ENCODE data around the gene RNU4-1. TPM values are rescaled to one million over a fixed set of nuclear protein-coding genes. Genes with fewer than 3 reads are reported as not detected.
A peak's percentile ranks its signal among the peaks of the same experiment; 100 is the strongest.

RNU4-1 gene
- total and polyA plus RNA-seq, 12 donors, result 426 to 3,423 (median 1,870) TPM; not detected in 2

DNA sequence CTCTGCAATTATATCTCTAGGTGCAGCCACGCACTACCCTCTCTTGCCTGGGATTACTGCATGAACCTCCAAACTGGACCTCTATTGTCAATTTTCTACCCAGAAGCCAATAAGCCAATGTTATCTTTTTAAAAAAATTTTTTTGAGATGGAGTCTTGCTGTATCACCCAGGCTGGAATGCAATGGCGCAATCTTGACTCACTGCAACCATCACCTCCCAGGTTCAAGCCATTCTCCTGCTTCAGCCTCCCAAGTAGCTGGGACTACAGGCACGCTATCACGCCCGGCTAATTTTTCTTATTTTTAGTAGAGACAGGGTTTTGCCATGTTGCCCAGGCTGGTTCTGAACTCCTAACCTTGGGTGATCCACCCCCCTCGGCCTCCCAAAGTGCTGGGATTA lies 16.3 kb downstream of the RNU4-1 start:
- Histone ChIP-seq H3K27ac (no peak overlapping the region), H3K27me3 (no peaks in the 10 kb centered on the region), H3K4me3 (no peak overlapping the region), H3K36me3 (no peaks in the 10 kb centered on the region), H3K4me1 (no peaks in the 10 kb centered on the region), H3K9me3 (no peaks in the 10 kb centered on the region)
- TF ChIP-seq, protein P1, sequence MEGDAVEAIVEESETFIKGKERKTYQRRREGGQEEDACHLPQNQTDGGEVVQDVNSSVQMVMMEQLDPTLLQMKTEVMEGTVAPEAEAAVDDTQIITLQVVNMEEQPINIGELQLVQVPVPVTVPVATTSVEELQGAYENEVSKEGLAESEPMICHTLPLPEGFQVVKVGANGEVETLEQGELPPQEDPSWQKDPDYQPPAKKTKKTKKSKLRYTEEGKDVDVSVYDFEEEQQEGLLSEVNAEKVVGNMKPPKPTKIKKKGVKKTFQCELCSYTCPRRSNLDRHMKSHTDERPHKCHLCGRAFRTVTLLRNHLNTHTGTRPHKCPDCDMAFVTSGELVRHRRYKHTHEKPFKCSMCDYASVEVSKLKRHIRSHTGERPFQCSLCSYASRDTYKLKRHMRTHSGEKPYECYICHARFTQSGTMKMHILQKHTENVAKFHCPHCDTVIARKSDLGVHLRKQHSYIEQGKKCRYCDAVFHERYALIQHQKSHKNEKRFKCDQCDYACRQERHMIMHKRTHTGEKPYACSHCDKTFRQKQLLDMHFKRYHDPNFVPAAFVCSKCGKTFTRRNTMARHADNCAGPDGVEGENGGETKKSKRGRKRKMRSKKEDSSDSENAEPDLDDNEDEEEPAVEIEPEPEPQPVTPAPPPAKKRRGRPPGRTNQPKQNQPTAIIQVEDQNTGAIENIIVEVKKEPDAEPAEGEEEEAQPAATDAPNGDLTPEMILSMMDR (IDR thresholded peaks at IDR 0.05), result no peak
- intact Hi-C loops (cut with DNase I), result no loop called here
- DNase-seq (no peak), ATAC-seq (no peak)
- 89 to 90% methylated on average over 6 of the region's 6 CpGs for WGBS, 2 donors

DNA sequence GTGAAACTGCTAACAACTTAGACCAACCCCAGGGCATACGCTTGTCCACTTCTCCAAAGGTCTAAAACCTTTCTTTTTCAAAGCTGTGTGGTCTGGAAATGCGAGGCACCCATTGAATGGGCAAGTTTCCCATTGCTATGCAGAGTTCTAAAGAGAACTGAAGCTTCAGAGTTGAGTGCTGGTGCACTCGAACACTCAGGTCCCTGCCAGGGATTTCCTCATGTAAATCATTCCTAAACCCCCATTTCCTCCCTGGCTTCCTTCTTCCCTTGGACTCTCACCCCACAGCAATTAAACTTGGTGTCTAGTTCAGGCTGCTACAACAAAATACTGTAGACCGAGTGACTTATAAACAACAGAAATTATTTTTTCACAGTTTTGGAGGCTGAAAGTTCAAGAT lies 25.3 kb downstream of the RNU4-1 start:
- no peaks in the 10 kb centered on the region for H3K9me3 ChIP-seq
- intact Hi-C loops (cut with DNase I), result loop anchor here in 1 of 10 donors (2.0 kb wide), 1 partner anchor 65 kb away; no protein-coding TSS in a partner anchor
- H3K27ac ChIP-seq, result no peak overlapping the region
- WGBS, 2 donors, result 56 to 69% methylated on average over 4 of the region's 4 CpGs
- H3K4me3 ChIP-seq, result no peak overlapping the region
- no peak for DNase-seq
- no peak for ATAC-seq
- TF ChIP-seq, protein P1 (IDR thresholded peaks at IDR 0.05), result no peak
- H3K27me3 ChIP-seq, result no peaks in the 10 kb centered on the region
- H3K4me1 ChIP-seq, result peaks cover 12 to 32% (median 24%) of the 10 kb centered on the region in 9 donors
- H3K36me3 ChIP-seq, result no peaks in the 10 kb centered on the region

DNA sequence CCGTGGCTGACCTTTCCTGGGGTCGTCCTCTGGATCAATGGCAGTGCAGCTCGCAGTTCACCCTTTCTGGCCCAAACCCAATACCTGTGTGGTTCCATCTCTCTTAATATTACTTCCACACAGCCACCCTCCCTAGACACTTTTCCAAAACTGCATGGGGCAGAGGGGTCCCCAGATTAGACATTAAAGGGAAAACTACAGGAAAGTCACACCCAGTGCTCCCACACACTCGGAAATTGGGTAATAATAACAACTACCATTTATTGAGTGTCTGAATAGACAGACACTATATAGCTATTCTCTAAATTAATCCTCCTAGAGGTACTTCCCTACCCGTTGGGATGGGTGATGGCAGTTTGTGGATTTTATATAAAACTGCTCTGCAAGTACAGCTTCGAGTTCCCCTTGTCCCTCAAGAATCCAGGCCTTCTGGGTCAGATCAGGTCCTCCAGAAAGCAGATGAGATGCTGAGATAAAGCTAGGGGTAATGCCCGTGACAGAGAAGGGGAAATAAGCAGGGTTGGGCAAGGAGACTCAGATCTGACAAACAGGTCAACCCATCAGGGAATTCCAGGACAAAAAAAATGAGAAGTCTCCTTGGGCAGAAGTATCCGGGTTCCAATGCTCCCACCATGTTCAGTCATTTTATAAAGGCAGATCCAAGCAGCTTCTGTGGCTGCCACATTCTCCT lies 26.7 kb downstream of the RNU4-1 start:
- Histone ChIP-seq H3K27ac (peak overlapping the region in 2 of 10 donors; percentile 32 to 43), H3K4me1 (peaks cover 23 to 47% (median 38%) of the 10 kb centered on the region in 9 donors), H3K4me3 (peak overlapping the region in 2 of 10 donors; percentile 11 to 96), H3K36me3 (peaks cover 0 to 2% (median 0%) of the 10 kb centered on the region in 9 donors), H3K27me3 (no peaks in the 10 kb centered on the region), H3K9me3 (no peaks in the 10 kb centered on the region)
- DNase-seq (no peak), ATAC-seq (no peak)
- WGBS, 2 donors, result 54 to 57% methylated on average over 8 of the region's 8 CpGs
- intact Hi-C loops (cut with DNase I), result loop anchor here in 3 of 10 donors (1.0 to 2.0 kb wide), 2 partner anchors 38 to 64 kb away; no protein-coding TSS in a partner anchor
- TF ChIP-seq, protein P1 (IDR thresholded peaks at IDR 0.05), result no peak

DNA sequence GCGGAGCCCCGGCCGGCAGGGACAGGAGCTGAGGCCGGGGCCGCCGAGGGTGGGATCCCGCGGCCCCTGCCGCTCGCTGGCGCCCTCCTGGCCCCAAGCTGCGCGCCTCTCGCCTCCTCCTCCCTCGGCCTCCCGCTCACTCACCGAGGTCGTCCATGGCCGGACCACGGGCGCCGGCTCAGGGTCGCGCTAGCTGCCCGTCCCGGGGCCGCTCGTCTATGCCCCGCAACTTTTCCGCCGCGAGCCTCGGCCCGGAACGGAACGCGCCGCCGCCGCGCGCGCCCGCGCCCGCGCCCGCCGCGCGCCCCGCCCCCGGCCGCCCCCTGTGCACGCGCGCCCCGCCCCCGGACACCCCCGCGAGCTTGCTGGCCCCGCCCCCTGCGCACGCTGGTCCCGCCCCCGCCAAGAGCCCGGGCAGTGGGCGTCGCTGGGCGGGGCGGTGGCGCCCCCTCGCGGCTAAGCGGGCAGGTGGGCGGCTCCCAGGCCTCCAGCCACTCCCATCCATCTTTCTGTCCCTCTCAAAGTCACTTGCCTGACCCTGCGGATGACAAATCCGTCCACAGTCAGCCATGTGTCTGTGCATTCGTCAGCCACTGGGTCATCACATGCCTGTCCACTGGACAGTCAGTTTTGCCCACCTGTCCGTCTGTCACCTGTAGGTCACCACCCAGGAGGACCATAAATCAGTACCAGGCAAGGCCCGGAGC lies 27.4 kb downstream of the RNU4-1 start, which contains the start of gene PXN:
Gene PXN (minus strand): TSS at position 258 of the 707 bp plus-strand sequence. CDS start 101 bp downstream, at position 157.
- H3K27ac ChIP-seq, result peak within 1 kb of the TSS; percentile 90 to 99 (median 96)
- H3K4me3 ChIP-seq, result peak within 1 kb of the TSS; percentile 84 to 99 (median 94)
- H3K4me1 ChIP-seq, result peaks cover 23 to 54% (median 43%) of the 10 kb centered on the region in 9 donors
- H3K9me3 ChIP-seq, result no peaks in the 10 kb centered on the region
- TF ChIP-seq, protein P1 (IDR thresholded peaks at IDR 0.05), result peak; percentile 84 to 96 (median 88)
- WGBS, 2 donors, result 2 to 3% methylated on average over 46 to 70 of the region's 81 CpGs
- DNase-seq, result peak; percentile 87 to 94
- intact Hi-C loops (cut with DNase I), result loop anchor here in 9 of 10 donors (1.0 to 2.0 kb wide), 6 partner anchors 36 to 65 kb away; partner anchors contain the start of gene RPLP0 (in 2 of the 9)
- ATAC-seq, result peak; percentile 83 to 92 (median 88)
- peaks cover 0 to 4% (median 0%) of the 10 kb centered on the region in 9 donors for H3K36me3 ChIP-seq
- no peaks in the 10 kb centered on the region for H3K27me3 ChIP-seq
